Measurements from ENCODE around the gene FRK.
"Not testable (repeated sequence)": the region's sequence is repeated elsewhere in the genome, so short reads cannot be mapped to it uniquely, and the experiment has no call there.

The FRK gene, protein sequence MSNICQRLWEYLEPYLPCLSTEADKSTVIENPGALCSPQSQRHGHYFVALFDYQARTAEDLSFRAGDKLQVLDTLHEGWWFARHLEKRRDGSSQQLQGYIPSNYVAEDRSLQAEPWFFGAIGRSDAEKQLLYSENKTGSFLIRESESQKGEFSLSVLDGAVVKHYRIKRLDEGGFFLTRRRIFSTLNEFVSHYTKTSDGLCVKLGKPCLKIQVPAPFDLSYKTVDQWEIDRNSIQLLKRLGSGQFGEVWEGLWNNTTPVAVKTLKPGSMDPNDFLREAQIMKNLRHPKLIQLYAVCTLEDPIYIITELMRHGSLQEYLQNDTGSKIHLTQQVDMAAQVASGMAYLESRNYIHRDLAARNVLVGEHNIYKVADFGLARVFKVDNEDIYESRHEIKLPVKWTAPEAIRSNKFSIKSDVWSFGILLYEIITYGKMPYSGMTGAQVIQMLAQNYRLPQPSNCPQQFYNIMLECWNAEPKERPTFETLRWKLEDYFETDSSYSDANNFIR

DNA sequence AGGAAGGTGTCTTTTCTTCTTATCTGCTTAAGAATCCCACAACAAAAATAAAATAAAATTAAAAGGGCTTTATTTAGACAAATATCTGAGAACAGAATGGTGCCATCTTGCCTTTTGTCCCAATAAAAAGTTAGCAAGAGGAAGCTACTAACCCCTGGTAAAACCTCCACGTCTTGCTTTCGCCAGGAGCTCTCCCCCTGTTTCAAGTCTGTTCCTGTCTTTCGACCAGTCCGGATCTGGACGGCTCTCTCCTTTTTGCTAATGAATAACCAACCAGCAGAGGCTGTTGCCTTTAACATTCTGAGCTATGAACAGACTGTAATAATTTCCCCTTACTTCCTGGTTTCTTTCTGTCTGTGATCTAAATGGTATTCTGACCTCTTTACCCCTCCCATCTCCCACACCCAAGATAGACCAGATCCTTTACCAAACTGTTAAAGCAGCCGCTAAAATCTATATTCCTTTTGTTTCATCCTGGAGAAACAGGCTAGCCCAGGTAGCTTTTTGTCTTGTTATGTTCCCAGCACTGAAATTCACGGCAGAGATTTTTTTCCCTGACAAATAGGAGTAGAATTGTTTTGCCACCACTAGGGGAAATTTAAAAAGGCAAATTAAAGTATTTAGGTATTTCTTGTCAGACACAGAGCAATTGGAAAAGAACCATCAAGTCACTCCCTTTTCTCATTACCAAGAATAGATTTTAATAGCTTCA lies at the start of gene FRK:
TSS of gene FRK (minus strand) at position 320 of the 712 bp plus-strand sequence. CDS start 580 bp downstream, outside the sequence.
- DNase-seq: no peak

GRCh38 chr6:116108836-116109235 lies 48.1 kb upstream of the FRK start:
- no peak for DNase-seq

GRCh38 chr6:116106146-116106545 lies 45.5 kb upstream of the FRK start:
- no peak for DNase-seq

GRCh38 chr6:116105247-116105646 lies 44.6 kb upstream of the FRK start:
- DNase-seq: no peak

DNA sequence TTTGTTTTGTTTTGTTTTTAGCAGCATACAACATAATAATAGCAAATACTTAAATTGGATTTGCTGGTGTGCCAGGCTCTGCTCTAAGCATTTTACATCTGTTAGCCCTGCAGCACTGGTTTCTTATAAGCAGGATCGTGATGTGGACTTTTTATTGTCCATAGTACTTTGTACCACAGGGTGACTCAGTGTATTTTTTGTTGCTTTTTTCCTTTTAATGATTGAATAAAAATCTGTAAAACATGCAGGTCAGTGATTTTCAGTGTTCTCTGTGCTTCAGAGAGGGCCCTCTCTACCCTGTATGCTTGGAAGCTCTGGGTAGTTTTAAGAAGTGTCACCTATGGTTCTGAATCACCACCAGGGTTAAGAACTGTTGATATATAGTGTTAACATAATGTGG lies 43.9 kb upstream of the FRK start:
- DNase-seq: no peak

GRCh38 chr6:116102873-116103272 lies 42.2 kb upstream of the FRK start:
- no peak for DNase-seq

- no peak for DNase-seq
Measured at GRCh38 chr6:116101790-116102189, 41.1 kb upstream of the FRK start.

- DNase-seq: no peak
Measured at GRCh38 chr6:116101302-116101718, 40.6 kb upstream of the FRK start.

DNA sequence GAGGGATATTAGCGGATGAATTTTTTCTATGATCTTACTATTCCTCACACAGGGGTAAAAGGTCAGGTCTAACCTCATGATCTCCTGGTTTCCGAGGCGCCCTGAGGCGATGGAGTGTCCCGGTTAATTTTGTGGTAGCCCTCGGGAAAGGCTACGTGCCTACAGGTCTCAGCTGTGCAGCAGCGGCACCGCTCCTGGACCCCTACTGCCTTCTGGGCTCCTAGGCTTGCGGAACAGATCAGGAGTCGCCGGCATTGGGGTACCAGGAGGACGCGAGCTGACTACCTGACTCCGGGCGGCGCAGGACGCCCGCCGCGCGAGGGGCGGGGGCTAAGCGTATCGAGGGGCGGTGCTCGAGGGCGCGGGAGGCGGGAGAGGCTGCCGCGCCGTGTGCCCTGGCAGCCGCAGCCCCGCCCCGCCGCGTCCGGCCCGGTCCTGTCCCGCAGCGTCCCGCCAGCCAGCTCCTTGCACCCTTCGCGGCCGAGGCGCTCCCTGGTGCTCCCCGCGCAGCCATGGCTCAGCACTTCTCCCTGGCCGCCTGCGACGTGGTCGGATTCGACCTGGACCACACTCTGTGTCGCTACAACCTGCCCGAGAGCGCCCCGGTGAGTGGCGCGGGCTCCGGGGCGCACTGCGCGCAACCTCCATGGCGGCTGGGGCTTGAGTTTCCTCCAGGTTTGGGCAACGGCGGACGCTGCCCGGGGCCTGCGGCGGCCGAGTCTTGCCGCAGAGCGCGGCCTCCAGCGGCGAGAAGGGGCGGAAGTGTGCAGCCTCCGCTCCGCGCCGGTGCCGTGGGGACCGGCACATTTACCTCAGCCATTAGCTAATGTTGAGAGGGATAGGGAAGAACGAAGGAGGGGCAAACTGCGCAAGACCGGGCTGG lies 40.0 kb upstream of the FRK start, which contains the start of gene NT5DC1:
TSS of gene NT5DC1 (plus strand) at position 435 of the 883 bp plus-strand sequence. CDS start at position 513, 78 bp downstream.
- peak; percentile 48 to 82 (median 63) for DNase-seq

GRCh38 chr6:116099036-116099435 lies 38.3 kb upstream of the FRK start:
- no peak for DNase-seq

DNA sequence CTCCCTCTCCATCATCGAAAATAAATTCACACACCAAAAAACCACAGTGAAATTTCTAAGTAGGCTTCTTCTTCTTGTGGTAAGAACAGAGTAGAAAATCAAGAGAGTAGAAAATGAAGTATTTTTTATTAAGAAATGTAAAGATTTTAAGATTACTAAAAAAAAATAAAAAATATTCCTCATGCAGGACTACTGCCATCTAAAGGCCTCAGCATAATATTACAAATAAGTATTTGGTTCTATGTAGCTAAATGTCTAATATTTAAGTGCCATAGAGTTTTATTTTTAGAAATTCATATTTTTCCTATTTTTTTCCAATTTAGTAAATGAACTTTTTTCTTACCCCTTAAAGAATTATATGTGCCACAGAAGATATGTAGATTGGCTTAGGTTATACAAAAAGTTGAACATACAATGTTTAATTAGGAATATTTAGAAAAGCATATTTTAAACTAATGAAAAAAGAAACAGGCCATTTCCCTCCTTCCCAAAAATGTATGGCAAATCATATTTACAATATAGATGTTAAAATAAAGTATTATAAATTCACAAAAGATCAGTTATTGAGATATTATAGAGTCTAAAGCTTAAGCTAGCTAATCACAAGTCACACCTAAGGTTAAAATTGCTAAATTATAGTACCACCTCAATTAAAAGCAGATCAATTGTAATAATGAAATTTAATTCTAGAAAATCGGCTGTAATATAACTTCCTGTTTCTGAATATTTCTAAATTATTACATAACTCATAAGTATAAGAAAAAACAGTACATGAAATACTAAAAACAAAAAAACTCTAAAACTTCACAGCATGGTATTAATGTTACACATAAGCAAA lies 36.5 kb upstream of the FRK start:
- DNase-seq: no peak

- DNase-seq: not testable (repeated sequence)
Measured at GRCh38 chr6:116096048-116096759, 35.5 kb upstream of the FRK start.

DNA sequence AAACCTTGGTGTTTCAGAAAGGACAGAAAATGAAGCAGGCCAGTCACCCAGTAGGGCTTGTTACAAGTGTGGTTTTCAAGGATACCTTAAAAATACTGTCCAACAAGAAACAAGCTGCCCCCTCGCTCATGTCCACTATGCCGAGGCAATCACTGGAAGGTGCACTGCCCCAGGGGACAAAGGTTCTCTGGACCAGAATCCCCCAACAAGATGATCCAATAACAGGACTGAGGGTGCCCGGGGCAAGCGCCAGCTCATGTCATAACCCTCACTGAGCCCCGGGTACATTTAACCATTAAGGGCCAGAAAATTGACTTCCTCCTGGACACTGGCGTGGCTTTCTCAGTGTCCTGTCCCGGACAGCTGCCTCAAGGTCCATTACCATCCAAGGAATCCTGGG lies 33.4 kb upstream of the FRK start:
- DNase-seq: no peak

DNA sequence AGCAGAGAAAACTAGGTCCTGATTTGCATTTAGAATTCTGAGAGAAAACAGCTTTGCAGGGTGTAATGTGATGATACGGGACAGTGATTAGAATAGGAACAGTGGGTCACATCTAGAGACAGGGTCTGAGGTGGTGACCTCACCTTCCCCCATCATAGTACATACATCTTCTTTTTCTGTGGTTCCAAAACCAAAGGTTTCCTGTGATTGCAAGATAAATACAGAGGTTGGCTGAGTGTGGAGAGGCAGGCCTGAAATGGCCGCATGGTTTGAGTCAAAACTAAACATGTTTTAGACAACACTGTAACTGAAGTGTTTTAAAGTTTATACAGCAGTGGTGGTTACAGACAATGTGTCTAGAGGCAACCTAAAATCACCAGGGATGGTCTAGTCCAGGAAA lies 29.6 kb upstream of the FRK start:
- DNase-seq: no peak

DNA sequence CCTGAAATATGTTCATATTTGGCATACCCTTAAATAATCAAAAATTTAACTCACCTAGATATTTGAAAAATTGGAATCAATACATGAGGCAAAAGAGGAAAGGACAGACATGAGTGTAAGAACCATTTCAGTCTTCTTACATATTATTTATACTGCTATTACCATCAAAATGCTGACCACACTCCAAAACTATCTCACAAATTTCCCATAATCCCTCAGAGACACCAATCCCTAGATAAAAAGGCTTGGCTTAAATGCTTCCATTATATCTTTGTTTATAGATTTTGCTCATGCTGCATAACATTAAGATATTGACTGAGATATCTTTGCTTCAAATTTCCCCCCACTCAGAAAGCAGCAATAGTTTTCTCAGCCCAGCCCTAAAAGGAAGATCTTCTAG lies 28.3 kb upstream of the FRK start:
- DNase-seq: no peak

DNA sequence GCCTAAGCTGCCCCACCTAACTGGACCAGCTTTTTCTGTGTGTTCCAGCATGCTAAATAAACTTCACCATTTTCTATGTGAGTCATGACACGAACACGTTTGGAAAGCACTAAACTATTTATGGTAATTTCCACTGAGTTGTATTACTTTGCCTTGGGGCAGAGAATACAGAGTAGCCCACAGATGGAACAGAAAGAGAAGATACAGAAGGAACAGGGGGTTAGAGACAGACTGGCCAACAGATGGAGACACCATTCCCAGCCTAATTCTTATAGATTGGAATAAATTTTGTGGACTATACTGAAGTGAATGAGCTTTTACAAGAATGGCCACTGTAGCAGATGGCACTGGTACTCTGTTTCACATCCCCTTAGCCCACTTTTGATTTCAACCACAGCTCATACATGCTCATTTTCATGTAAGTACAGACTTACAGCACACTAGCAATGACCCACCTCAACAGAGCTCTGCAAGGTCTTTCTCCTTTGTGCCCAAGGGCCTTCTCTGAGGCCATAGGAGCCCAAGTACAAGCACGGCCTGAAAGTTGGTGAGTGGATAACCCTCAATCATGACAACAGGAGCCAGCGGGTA lies 26.8 kb upstream of the FRK start:
- no peak for DNase-seq

GRCh38 chr6:116084284-116084683 lies 23.6 kb upstream of the FRK start:
- DNase-seq: no peak

- DNase-seq: no peak
Measured at GRCh38 chr6:116083052-116083451, 22.4 kb upstream of the FRK start.

GRCh38 chr6:116078945-116079344 lies 18.3 kb upstream of the FRK start:
- no peak for DNase-seq

DNA sequence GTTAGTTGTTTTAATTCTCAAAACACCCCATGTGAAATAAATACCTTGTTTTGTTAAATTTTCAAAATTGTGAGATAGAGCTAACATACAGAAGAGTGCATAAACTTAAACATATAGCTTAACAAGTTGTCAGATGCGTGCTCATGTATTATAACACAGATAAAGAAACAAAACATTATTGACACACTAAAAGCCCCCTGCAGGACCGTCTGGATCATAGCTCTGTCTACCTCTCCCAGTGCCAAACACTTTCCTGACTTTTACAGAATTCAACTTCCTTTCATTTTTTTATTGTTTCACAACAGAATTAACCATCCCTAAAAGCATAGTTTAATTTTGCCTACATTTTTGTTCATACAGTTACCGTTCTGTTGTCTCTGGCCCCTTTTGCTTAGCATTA lies 17.8 kb upstream of the FRK start:
- no peak for DNase-seq
